NT2/D1 (cell line): ENCODE data around the gene GFPT1.
"Not testable (repeated sequence)": the region's sequence is repeated elsewhere in the genome, so short reads cannot be mapped to it uniquely, and the experiment has no call there.

ENCODE experiments used
- DNase-seq: peaks from one replicate; pipeline ENCODE4 v3.0.0-alpha.2; 2011; ENCODE audit warnings: low read depth, low spot score
- H3K27me3 ChIP-seq: 2 replicates; pipeline ENCODE4 v1.6.0; 2011; ENCODE audit warnings: mild to moderate bottlenecking; ENCODE audit not compliant: insufficient read length, insufficient read depth
- H3K36me3 ChIP-seq: 2 replicates; pipeline ENCODE4 v1.6.1; 2011; ENCODE audit warnings: mild to moderate bottlenecking, low read length, mixed read lengths; ENCODE audit not compliant: insufficient read depth, insufficient read length
- H3K4me1 ChIP-seq: 2 replicates; pipeline ENCODE4 v1.5.1; 2011; ENCODE audit not compliant: insufficient read depth, insufficient read length
- H3K4me3 ChIP-seq: 2 replicates; pipeline ENCODE4 v1.5.1; 2011; ENCODE audit warnings: low read depth; ENCODE audit not compliant: insufficient read length
- H3K9ac ChIP-seq: 2 replicates; pipeline ENCODE4 v1.6.0; 2011; ENCODE audit warnings: low read depth; ENCODE audit not compliant: insufficient read length
- H3K9me3 ChIP-seq: 2 replicates; pipeline ENCODE4 v1.5.1; 2011; ENCODE audit warnings: mild to moderate bottlenecking, low read length; ENCODE audit not compliant: insufficient read depth
- SUZ12 ChIP-seq: IDR thresholded peaks from 2 replicates; pipeline ENCODE4 v1.6.1; 2011; ENCODE audit not compliant: insufficient read length, insufficient read depth; ENCODE audit errors: extremely low read depth
- YY1 ChIP-seq: IDR thresholded peaks from 2 replicates; pipeline ENCODE4 v1.6.1; 2011; ENCODE audit not compliant: insufficient read length, insufficient read depth
- ZNF274 ChIP-seq: IDR thresholded peaks from 2 replicates; pipeline ENCODE4 v1.6.1; 2011; ENCODE audit warnings: mild to moderate bottlenecking, low read depth, low read length

Gene GFPT1

GRCh38 chr2:69386789-69387734, at the start of gene GFPT1:
Gene GFPT1, minus strand, starts transcription at chr2:69387227. Its CDS starts 156 bp downstream, at chr2:69387071.
- Histone ChIP-seq H3K4me1 (no peaks in the 10 kb centered on the region), H3K9ac (peak within 1 kb of the TSS; percentile 83), H3K9me3 (no peaks in the 10 kb centered on the region), H3K27me3 (no peaks in the 10 kb centered on the region), H3K4me3 (peak within 1 kb of the TSS; percentile 55), H3K36me3 (no peaks in the 10 kb centered on the region)
- TF ChIP-seq ZNF274 (no peak), YY1 (no peak), SUZ12 (no peak)
- peak; percentile 77 for DNase-seq

DNA sequence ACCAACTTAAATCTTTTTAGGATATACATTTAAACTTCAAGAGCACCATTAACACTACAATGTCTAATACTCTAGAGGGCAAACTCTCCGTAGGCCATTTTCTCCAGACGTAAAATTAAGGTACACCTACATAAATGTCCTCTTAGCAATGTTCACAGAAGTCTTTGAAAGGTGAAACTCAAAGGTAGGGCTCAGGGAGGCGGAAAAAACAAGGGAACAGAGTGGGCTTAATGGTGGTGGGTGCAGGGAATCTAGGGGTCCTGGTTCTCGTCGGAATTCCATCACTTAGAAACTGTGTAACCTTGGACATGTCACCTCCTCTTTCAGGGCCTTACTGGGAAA, 49.5 kb upstream of the GFPT1 start:
- DNase-seq, result no peak

DNA sequence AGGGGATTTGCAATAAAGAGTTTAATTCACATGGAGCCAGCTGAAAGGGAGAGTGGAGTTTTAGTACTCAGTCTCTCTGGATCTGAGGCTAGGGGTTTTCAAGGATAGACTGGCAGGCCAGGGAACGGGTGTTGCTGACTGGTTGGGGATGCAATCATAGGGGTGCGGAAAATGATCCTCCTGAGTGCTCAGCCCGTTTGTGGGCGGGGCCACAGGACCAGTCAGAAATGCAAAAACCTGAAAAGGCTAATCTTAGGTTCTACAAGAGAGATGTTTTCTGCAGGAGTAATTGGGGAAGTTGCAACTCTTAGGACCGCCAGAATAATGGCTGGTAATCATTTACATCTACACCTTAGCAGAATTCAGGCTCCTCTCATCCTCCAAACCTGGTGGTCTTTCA, 47.7 kb upstream of the GFPT1 start:
- no peak overlapping the region for H3K4me3 ChIP-seq
- TF ChIP-seq SUZ12 (no peak), ZNF274 (no peak), YY1 (no peak)
- H3K9me3 ChIP-seq, result peaks cover 5% of the 10 kb centered on the region; the same call in 1 of the 2 replicates
- DNase-seq, result no peak
- H3K27me3 ChIP-seq, result no peaks in the 10 kb centered on the region
- H3K9ac ChIP-seq, result no peak overlapping the region
- peaks cover 11% of the 10 kb centered on the region for H3K36me3 ChIP-seq
- H3K4me1 ChIP-seq, result no peaks in the 10 kb centered on the region

More for the DNA sequence above, 49.5 kb upstream of the GFPT1 start:
- Histone ChIP-seq H3K4me1 (no peaks in the 10 kb centered on the region), H3K36me3 (peaks cover 2% of the 10 kb centered on the region), H3K27me3 (no peaks in the 10 kb centered on the region), H3K9ac (peak overlapping the region; percentile 89), H3K9me3 (peaks cover 10% of the 10 kb centered on the region; the same call in 1 of the 2 replicates), H3K4me3 (peak overlapping the region; percentile 82)
- TF ChIP-seq SUZ12 (no peak), YY1 (no peak), ZNF274 (no peak)

DNA sequence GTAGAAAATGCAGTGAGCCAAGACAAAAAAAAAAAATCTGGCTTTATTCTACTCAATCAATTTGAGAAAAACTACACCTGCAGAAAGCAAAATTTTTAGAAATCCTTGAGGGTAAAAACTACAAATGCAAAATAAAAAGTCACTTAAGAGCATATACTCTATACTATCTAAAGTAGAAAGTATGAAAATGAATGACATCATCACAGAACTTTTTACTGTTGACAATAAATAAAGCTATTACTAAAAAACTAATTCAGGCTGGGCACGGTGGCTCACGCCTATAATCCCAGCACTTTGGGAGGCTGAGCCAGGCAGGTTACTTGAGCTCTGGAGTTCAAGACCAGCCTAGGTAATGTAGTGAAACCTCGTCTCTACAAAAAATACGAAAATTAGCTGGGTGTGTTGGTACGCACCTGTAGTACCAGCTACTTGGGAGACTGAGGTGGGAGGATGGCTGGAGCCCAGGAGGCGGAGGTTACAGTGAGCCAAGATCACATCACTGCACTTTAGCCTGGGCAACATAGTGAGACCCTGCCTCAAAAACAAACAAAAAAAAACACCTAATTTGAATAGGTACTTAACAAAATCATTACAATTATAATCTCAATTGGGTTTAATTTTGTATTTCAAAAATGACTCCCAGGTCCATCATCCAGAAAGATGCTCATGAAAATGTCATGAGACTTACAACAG, 42.6 kb upstream of the GFPT1 start:
- H3K4me1 ChIP-seq, result no peaks in the 10 kb centered on the region
- H3K27me3 ChIP-seq, result no peaks in the 10 kb centered on the region
- DNase-seq, result no peak
- no peaks in the 10 kb centered on the region for H3K9me3 ChIP-seq
- H3K36me3 ChIP-seq, result peaks cover 24% of the 10 kb centered on the region
- TF ChIP-seq ZNF274 (no peak), YY1 (no peak), SUZ12 (no peak)
- H3K4me3 ChIP-seq, result no peak overlapping the region
- no peak overlapping the region for H3K9ac ChIP-seq

- no peak overlapping the region for H3K9ac ChIP-seq
- H3K36me3 ChIP-seq, result peaks cover 24% of the 10 kb centered on the region
- no peaks in the 10 kb centered on the region for H3K4me1 ChIP-seq
- TF ChIP-seq YY1 (no peak), ZNF274 (no peak)
- H3K9me3 ChIP-seq, result no peaks in the 10 kb centered on the region
- H3K4me3 ChIP-seq, result no peak overlapping the region
- H3K27me3 ChIP-seq, result no peaks in the 10 kb centered on the region
- no peak for DNase-seq
Observed at GRCh38 chr2:69428981-69429380, 42.0 kb upstream of the GFPT1 start.

DNA sequence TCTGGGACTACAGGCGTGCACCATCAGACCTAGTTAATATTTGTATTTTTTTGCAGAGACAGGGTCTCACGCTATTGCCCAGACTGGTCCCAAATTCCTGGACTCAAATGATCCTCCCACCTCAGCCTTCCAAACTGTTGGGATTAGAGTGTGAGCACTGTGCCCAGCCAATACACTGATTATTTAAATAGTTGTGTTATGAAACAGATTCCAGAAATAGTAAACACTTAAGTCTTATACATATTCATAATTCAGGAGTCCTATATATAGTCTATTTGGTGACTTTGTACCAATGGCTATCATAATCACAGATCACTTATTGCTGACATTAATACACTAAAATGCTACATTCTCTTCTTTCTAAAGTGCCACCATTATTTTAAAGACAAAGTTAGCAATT, 37.4 kb upstream of the GFPT1 start:
- Histone ChIP-seq H3K9me3 (no peaks in the 10 kb centered on the region), H3K27me3 (no peaks in the 10 kb centered on the region), H3K4me3 (no peak overlapping the region), H3K4me1 (no peaks in the 10 kb centered on the region), H3K9ac (no peak overlapping the region), H3K36me3 (peaks cover 24% of the 10 kb centered on the region)
- no peak for DNase-seq
- TF ChIP-seq ZNF274 (no peak), YY1 (no peak), SUZ12 (no peak)

GRCh38 chr2:69422198-69422597, 35.2 kb upstream of the GFPT1 start:
- no peak overlapping the region for H3K9ac ChIP-seq
- TF ChIP-seq ZNF274, result no peak
- no peak for TF ChIP-seq SUZ12
- TF ChIP-seq YY1, result no peak

GRCh38 chr2:69419111-69419510, 32.1 kb upstream of the GFPT1 start:
- H3K27me3 ChIP-seq, DNase-seq, H3K4me1 ChIP-seq, H3K9ac ChIP-seq, H3K9me3 ChIP-seq, H3K4me3 ChIP-seq: not testable (repeated sequence)
- peaks cover 21% of the 10 kb centered on the region for H3K36me3 ChIP-seq

More at GRCh38 chr2:69422198-69422597, 35.2 kb upstream of the GFPT1 start:
- no peak for DNase-seq
- Histone ChIP-seq H3K4me1 (no peaks in the 10 kb centered on the region), H3K9me3 (no peaks in the 10 kb centered on the region), H3K4me3 (no peak overlapping the region), H3K36me3 (peaks cover 21% of the 10 kb centered on the region), H3K27me3 (no peaks in the 10 kb centered on the region)
